OCI-LY3 (cell line): ENCODE results near the gene SNAP91.

ENCODE experiments used
- CTCF ChIP-seq: fragments of 200-600, 300-600 bp; sonication (generic); IDR thresholded peaks from 2 replicates; pipeline ENCODE4 v1.5.1; 2014; ENCODE audit warnings: antibody characterized with exemption, low read length, low read depth
- EZH2phosphoT487 ChIP-seq: fragments of 200-600 bp; shearing (Covaris generic); IDR thresholded peaks from 2 replicates; pipeline ENCODE4 v1.6.1; 2018; ENCODE audit warnings: antibody characterized with exemption, mixed run types, low read depth

GRCh38 chr6:83574783-83575182, 134.1 kb downstream of the SNAP91 start:
- TF ChIP-seq CTCF: no peak
- TF ChIP-seq EZH2phosphoT487: no peak
